Gastroesophageal sphincter (tissue), 3 donors: ENCODE data around the gene SUPT3H.

ENCODE experiments used
- EP300 ChIP-seq: sonication (generic); formaldehyde crosslinking; IDR thresholded peaks from one replicate; pipeline ENCODE4 v1.6.1; 2017; ENCODE audit warnings: antibody characterized with exemption, mild to moderate bottlenecking
- POLR2A ChIP-seq, 2 donors: fragments of 450-650 bp; IDR thresholded peaks; one replicate each; pipeline ENCODE4 v1.6.1; 2017; ENCODE audit warnings: antibody characterized with exemption in 2 of 2, mild to moderate bottlenecking in 2 of 2, moderate library complexity in 1 of 2
- POLR2AphosphoS5 ChIP-seq: sonication (generic); formaldehyde crosslinking; IDR thresholded peaks from one replicate; pipeline ENCODE4 v1.6.1; 2017; ENCODE audit warnings: antibody characterized with exemption
- TF ChIP-seq, protein P1 (sequence below), 4 experiments: fragments of 200-600 bp in 2 of 4; fragments of 450-650 bp in 2 of 4; sonication (generic) in 1 of 4; IDR thresholded peaks; one replicate each; pipeline ENCODE4 v1.5.1; 2017 to 2019; ENCODE audit warnings: antibody characterized with exemption in 4 of 4, mild to moderate bottlenecking in 2 of 4, moderate library complexity in 2 of 4

DNA sequence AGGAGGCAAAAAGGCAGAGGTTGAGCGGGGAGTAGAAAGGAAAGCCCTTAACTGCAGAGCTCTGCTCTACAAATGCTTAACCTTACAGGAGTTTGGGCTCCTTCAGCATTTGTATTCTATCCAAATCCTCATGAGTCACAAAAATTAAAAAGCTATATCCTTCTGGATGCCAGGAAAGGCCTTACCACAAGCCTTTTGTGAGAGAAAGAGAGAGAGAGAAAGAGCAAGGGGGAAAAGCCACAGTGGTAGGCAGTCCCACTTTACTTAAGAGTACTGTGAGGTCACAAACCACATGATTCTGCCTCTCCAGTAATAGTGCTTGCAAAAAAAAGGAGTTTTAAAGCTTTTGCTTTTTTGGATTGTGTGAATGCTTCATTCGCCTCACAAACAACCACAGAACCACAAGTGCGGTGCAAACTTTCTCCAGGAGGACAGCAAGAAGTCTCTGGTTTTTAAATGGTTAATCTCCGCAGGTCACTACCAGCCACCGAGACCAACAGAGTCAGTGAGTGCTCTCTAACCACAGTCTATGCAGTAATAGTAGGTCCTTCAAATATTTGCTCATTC is 49.7 kb downstream of the SUPT3H start, which contains the start of gene RUNX2:
- TF ChIP-seq, protein P1, sequence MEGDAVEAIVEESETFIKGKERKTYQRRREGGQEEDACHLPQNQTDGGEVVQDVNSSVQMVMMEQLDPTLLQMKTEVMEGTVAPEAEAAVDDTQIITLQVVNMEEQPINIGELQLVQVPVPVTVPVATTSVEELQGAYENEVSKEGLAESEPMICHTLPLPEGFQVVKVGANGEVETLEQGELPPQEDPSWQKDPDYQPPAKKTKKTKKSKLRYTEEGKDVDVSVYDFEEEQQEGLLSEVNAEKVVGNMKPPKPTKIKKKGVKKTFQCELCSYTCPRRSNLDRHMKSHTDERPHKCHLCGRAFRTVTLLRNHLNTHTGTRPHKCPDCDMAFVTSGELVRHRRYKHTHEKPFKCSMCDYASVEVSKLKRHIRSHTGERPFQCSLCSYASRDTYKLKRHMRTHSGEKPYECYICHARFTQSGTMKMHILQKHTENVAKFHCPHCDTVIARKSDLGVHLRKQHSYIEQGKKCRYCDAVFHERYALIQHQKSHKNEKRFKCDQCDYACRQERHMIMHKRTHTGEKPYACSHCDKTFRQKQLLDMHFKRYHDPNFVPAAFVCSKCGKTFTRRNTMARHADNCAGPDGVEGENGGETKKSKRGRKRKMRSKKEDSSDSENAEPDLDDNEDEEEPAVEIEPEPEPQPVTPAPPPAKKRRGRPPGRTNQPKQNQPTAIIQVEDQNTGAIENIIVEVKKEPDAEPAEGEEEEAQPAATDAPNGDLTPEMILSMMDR (IDR thresholded peaks at IDR 0.05) = no peak
- no peak for TF ChIP-seq POLR2A (IDR thresholded peaks at IDR 0.05)
- TF ChIP-seq EP300 = no peak
- no peak for TF ChIP-seq POLR2AphosphoS5
